Right lung (tissue), 10 donors: Measurements from ENCODE around the gene CYP4Z1. TPM values are rescaled to one million over a fixed set of nuclear protein-coding genes. Genes with fewer than 3 reads are reported as not detected.
"Not testable (repeated sequence)": the region's sequence is repeated elsewhere in the genome, so short reads cannot be mapped to it uniquely, and the experiment has no call there.

Experiments used
- DNase-seq, 2 donors: peaks; one replicate each; pipeline ENCODE4 v3.0.0-alpha.2; 2013
- long read RNA-seq, 8 donors: transcript quantifications; one replicate each; lab custom pipeline, GENCODE V29; 2026
- polyA plus RNA-seq, 5 donors: library from polyadenylated mRNA; unstranded; fragments of 120-200 nt; gene quantifications; one replicate each; pipeline versions ENCODE4 v1.2.1 to v1.2.3, GENCODE V29; 2013; ENCODE audit warnings: inconsistent platforms in 1 of 5, low replicate concordance in 1 of 5; ENCODE audit not compliant: insufficient read length in 5 of 5, insufficient read depth in 1 of 5

The CYP4Z1 gene
- under 1 TPM; 0.19 to 0.55 (median 0.35) TPM for polyA plus RNA-seq
- long read RNA-seq, donor 1 = 0 reads
- long read RNA-seq, donor 2 = 0 reads
- long read RNA-seq, donor 3 = 0 reads
- long read RNA-seq, donor 4 = 0 reads
- long read RNA-seq, donor 5 = 0 reads
- long read RNA-seq, donor 6 = 0 reads
- long read RNA-seq, donor 7 = 0 reads
- long read RNA-seq, donor 8 = 0 reads

- DNase-seq = no peak
These were observed at the start of gene CYP4Z1 for GRCh38 chr1:47067097-47067594. Gene CYP4Z1 (plus strand): TSS chr1:47067231. CDS start chr1:47067491, 260 bp downstream.

GRCh38 chr1:47021070-47021469 is 46.0 kb upstream of the CYP4Z1 start:
- no peak for DNase-seq

GRCh38 chr1:47023268-47024140 is 43.5 kb upstream of the CYP4Z1 start, which contains the start of gene CYP4X1:
Gene CYP4X1 (plus strand): TSS chr1:47023669. CDS start chr1:47023818, 149 bp downstream.
- peak; percentile 9 to 25 for DNase-seq

GRCh38 chr1:47024141-47024801 is 42.8 kb upstream of the CYP4Z1 start:
- DNase-seq = peak in 1 of 2 donors; percentile 8

GRCh38 chr1:47030170-47030805 is 36.7 kb upstream of the CYP4Z1 start:
- no peak for DNase-seq

- peak in 1 of 2 donors; percentile 3 for DNase-seq
These were observed 36.0 kb upstream of the CYP4Z1 start for GRCh38 chr1:47031059-47031458.

- DNase-seq = no peak
These were observed 35.4 kb upstream of the CYP4Z1 start for GRCh38 chr1:47031585-47031984.

- DNase-seq = no peak
These were observed 30.3 kb upstream of the CYP4Z1 start for GRCh38 chr1:47036764-47037163.

- no peak for DNase-seq
These were observed 7.7 kb upstream of the CYP4Z1 start for GRCh38 chr1:47059376-47059775.

- DNase-seq = not testable (repeated sequence)
These were observed 2.0 kb downstream of the CYP4Z1 start for GRCh38 chr1:47069080-47069479.

GRCh38 chr1:47069509-47069908 is 2.5 kb downstream of the CYP4Z1 start:
- not testable (repeated sequence) for DNase-seq

GRCh38 chr1:47089356-47089755 is 22.3 kb downstream of the CYP4Z1 start:
- DNase-seq = not testable (repeated sequence)

GRCh38 chr1:47091476-47091875 is 24.4 kb downstream of the CYP4Z1 start:
- DNase-seq = not testable (repeated sequence)

GRCh38 chr1:47104816-47105215 is 37.8 kb downstream of the CYP4Z1 start:
- DNase-seq = no peak

- DNase-seq = no peak
These were observed 39.8 kb downstream of the CYP4Z1 start for GRCh38 chr1:47106792-47107191.

- DNase-seq = not testable (repeated sequence)
These were observed 41.0 kb downstream of the CYP4Z1 start for GRCh38 chr1:47107851-47108574.

- not testable (repeated sequence) for DNase-seq
These were observed 42.5 kb downstream of the CYP4Z1 start for GRCh38 chr1:47109482-47109881.

- DNase-seq = no peak
These were observed 46.1 kb downstream of the CYP4Z1 start for GRCh38 chr1:47113178-47113577.

GRCh38 chr1:47121039-47121438 is 54.0 kb downstream of the CYP4Z1 start:
- not testable (repeated sequence) for DNase-seq

- DNase-seq = not testable (repeated sequence)
These were observed 57.8 kb downstream of the CYP4Z1 start for GRCh38 chr1:47124834-47125233.

- DNase-seq = not testable (repeated sequence)
These were observed 60.0 kb downstream of the CYP4Z1 start for GRCh38 chr1:47126997-47127396.
